Measurements from ENCODE around the gene OSBPL3.
A peak's percentile ranks its signal among the peaks of the same experiment; 100 is the strongest.

Gene OSBPL3

DNA sequence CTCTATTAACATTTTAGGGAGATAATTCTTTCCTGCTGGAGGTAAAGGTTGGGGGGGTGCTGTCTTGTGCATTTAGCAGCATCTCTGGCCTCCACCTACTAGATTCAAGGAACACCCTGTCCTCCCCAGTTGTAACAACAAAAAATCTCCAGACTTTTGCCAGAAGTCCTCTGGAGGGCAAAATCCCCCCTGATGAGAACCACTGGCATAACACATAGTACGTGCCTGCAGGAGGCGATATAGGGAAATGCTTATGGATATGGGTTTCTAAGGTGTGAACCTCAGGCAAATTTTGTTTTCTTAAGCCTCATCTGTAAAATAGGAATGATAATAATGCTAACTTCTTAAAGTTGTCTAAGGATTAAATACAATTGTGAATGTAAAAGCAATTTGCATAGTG is 2.9 kb upstream of the OSBPL3 start:
- Histone ChIP-seq H3K27me3 (peaks cover 0 to 19% (median 12%) of the 10 kb centered on the region in 11 experiments; a peak in 17 of 22 replicates), H3K4me2 (peak overlapping the region; percentile 80 to 100 (median 94); a peak in 17 of 22 replicates), H3K27ac (no peak overlapping the region), H3K4me1 (peaks cover 31 to 59% (median 38%) of the 10 kb centered on the region in 10 experiments), H3K36me3 (no peaks in the 10 kb centered on the region), H4K20me1 (peaks cover 3 to 17% (median 10%) of the 10 kb centered on the region in 11 experiments; a peak in 14 of 22 replicates), H3K9me3 (replicated peaks in 1 of 11) (peaks cover 0 to 30% (median 26%) of the 10 kb centered on the region in 11 experiments; a peak in 18 of 22 replicates), H3K4me3 (no peak overlapping the region), H3K9ac (no peak overlapping the region)
- no peak for TF ChIP-seq Cebpa-rat (IDR thresholded peaks at IDR 0.05)

DNA sequence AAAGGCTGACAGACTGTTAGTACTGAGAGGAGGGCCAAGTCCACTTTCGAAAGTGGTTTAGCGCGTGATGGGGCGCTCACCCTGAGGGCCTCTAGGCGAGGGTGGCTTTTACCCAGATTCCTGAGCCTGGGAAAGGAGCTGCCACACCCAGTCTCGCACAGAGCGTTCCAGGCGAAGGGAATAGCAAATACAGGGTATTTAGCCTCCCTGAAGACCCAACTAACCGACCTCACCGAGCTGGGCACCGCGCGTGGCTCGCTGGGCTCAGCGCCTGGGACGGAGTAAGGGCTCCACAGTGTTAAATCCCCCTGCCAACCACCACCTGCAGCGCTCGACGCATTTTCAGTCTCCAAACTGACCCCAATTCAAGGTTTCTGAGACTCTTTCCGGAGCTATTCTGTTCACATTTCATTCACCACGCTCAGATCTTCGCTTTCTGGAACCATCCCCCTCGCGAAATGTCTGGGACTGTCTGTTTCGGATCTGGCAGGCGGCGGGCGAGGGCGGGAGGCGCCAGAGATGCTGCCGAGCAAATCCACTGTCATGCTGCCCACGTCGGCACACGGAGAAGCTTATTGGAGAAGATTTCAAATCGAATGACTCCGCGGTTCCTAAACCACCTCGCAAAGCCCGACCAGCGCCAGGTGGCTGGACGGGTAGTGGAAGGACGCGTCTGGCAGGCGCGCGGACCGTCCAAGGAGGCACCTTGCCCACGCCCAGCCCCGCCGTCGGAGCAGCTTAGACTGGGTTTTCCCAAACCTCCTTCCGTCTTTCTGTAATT is 1.4 kb upstream of the OSBPL3 start:
- Histone ChIP-seq H4K20me1 (peaks cover 7 to 27% (median 14%) of the 10 kb centered on the region in 11 experiments; a peak in 15 of 22 replicates), H3K9ac (peak overlapping the region; percentile 23 to 90 (median 84); a peak in 21 of 22 replicates), H3K4me1 (peaks cover 33 to 70% (median 40%) of the 10 kb centered on the region in 10 experiments), H3K9me3 (replicated peaks in 1 of 11) (peaks cover 0 to 30% (median 26%) of the 10 kb centered on the region in 11 experiments; a peak in 18 of 22 replicates), H3K4me2 (peak overlapping the region; percentile 80 to 100 (median 94)), H3K4me3 (peak overlapping the region; percentile 71 to 95 (median 92)), H3K27ac (peak overlapping the region in 9 of 11 experiments; percentile 27 to 87 (median 60); a peak in 13 of 22 replicates), H3K36me3 (no peaks in the 10 kb centered on the region), H3K27me3 (peaks cover 0 to 19% (median 12%) of the 10 kb centered on the region in 11 experiments; a peak in 17 of 22 replicates)
- TF ChIP-seq Cebpa-rat (IDR thresholded peaks at IDR 0.05): no peak

DNA sequence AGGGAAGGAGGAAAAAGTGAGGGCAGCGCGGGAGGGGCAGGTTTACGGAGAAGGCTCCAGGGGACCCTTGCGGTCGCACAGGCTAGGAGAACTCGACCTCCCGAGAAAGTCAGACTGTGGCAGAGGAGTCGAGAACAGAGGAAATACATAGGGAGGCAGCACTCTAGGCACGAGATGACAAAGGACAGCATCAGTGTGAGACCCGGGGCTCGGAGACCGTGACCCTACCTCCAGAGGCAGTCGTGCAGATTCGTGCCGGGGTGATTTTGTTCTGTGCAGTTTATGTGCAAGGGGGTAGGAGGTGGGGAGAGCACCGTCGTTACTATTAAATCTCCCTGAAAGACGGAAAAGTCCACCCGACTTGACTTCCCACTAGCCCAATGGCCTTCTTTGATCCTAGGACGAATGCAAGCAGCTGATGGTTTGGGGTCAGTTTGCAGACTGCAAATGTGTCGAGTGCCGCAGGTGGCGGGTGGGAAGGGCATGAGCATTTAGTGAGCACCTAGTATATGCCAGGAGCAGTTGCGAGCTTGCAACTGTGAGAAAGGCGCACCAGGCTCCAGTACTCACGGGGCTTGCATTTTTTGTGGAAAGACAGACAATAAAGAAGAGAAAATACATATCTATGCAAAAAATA is 674 bp upstream of the OSBPL3 start:
- Histone ChIP-seq H3K9ac (peak overlapping the region; percentile 80 to 90 (median 86)), H3K9me3 (replicated peaks in 1 of 11) (peaks cover 0 to 27% (median 23%) of the 10 kb centered on the region in 11 experiments; a peak in 18 of 22 replicates), H3K36me3 (no peaks in the 10 kb centered on the region), H4K20me1 (peaks cover 9 to 32% (median 19%) of the 10 kb centered on the region in 11 experiments; a peak in 17 of 22 replicates), H3K27ac (peak overlapping the region; percentile 67 to 87 (median 77)), H3K27me3 (peaks cover 0 to 19% (median 12%) of the 10 kb centered on the region in 11 experiments; a peak in 17 of 22 replicates), H3K4me2 (peak overlapping the region; percentile 80 to 100 (median 94)), H3K4me3 (peak overlapping the region; percentile 71 to 95 (median 92)), H3K4me1 (peaks cover 33 to 77% (median 40%) of the 10 kb centered on the region in 10 experiments)
- TF ChIP-seq Cebpa-rat (IDR thresholded peaks at IDR 0.05): no peak

DNA sequence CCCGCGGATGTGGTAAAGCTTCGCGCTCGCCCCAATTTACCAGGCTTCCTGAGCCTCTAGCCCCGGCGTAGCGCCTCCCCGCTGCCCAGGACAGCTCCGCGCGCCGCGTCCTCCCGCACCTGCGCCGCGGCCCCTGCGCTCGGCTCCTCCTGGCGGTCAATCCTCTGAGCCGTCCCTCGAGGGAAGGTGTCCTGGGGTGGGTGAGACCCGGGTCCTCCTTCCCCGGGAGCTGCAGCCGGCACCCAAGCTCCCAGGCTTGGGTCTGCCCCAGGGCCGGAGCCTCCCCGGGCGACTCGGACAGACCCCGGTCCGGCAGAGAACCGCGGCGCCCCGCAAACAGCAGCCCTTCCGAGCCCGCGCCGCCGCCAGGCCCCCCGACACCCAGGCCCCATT is 512 bp downstream of the OSBPL3 start:
- TF ChIP-seq Cebpa-rat (IDR thresholded peaks at IDR 0.05): no peak
- no peaks in the 10 kb centered on the region for H3K36me3 ChIP-seq
- peaks cover 33 to 80% (median 40%) of the 10 kb centered on the region in 10 experiments for H3K4me1 ChIP-seq
- peaks cover 9 to 34% (median 19%) of the 10 kb centered on the region in 11 experiments; a peak in 17 of 22 replicates for H4K20me1 ChIP-seq
- H3K27me3 ChIP-seq: peaks cover 0 to 19% (median 12%) of the 10 kb centered on the region in 11 experiments; a peak in 17 of 22 replicates
- H3K27ac ChIP-seq: peak overlapping the region; percentile 63 to 87 (median 80)
- H3K4me3 ChIP-seq: peak overlapping the region; percentile 71 to 95 (median 92)
- peak overlapping the region; percentile 80 to 90 (median 86) for H3K9ac ChIP-seq
- peak overlapping the region; percentile 87 to 100 (median 93) for H3K4me2 ChIP-seq
- H3K9me3 ChIP-seq (replicated peaks in 1 of 11): peaks cover 0 to 15% (median 11%) of the 10 kb centered on the region in 11 experiments; a peak in 18 of 22 replicates

DNA sequence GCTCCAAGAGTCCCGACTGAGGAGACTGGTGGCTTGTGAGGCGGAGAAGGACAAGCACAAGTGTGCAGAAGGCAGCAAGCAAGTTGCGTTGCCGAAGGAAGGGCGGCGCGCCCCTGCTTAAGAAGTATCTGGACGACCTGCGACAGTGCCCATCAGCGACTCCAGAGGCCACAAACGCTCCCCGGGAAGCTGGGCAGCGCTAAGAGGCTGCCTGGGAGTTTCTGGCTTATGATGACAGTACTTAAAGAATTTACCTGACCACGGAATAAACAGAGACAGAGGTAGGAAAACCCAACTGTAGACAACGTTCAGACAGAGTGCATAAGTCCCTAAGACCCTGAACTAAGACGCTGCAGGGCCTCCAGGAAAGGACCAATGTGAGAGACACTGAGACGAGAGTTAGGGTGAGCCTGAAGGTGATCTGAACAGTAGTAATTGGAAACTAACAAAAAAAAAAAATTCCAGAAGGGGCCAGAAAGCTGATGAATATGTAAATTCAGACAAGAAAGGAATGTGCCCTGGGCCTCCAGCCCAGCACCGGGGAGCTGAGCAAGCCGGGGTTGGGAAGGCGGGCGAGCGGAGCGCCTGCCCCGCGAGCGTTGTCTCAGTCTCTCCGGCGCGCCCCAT is 1.0 kb downstream of the OSBPL3 start:
- Histone ChIP-seq H3K4me2 (peak overlapping the region; percentile 87 to 100 (median 93)), H3K9me3 (replicated peaks in 1 of 11) (peaks cover 0 to 10% (median 6%) of the 10 kb centered on the region in 11 experiments; a peak in 14 of 22 replicates), H3K36me3 (no peaks in the 10 kb centered on the region), H3K27me3 (peaks cover 0 to 19% (median 12%) of the 10 kb centered on the region in 11 experiments; a peak in 17 of 22 replicates), H3K4me3 (peak overlapping the region; percentile 71 to 95 (median 92)), H4K20me1 (peaks cover 9 to 34% (median 19%) of the 10 kb centered on the region in 11 experiments; a peak in 17 of 22 replicates), H3K27ac (peak overlapping the region; percentile 63 to 87 (median 80)), H3K9ac (peak overlapping the region; percentile 80 to 90 (median 86)), H3K4me1 (peaks cover 33 to 75% (median 40%) of the 10 kb centered on the region in 10 experiments)
- no peak for TF ChIP-seq Cebpa-rat (IDR thresholded peaks at IDR 0.05)

DNA sequence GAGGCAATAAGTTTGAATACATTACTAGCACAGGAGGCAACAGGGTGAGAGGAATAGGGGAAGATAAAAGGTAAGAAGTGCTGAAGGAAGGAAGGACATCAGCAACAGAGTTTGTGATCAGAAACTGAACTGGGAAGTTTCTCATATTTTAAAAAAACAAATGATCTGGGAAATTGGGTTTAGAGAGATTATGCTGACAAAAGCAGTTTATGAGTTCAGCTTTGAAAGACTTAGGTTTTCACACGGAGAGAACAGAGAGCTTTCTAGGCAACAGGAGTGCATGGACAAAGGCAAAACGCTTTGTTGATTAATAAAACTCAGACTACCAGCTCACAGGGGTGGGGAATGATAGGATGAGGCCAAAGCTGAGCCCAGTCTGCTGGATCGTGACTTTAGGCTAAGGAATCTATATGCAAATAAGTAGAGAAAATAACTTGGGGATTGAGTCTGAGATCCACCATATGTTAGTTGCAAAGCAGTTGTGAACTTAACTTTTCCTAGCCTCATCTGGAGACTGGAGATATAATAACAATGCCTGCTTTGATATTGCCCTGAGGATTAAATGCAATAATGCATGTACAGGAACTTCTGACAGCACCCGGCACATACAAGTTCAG is 4.2 kb downstream of the OSBPL3 start:
- peaks cover 0 to 2% (median under 1%) of the 10 kb centered on the region in 11 experiments; a peak in 8 of 22 replicates for H3K27me3 ChIP-seq

DNA sequence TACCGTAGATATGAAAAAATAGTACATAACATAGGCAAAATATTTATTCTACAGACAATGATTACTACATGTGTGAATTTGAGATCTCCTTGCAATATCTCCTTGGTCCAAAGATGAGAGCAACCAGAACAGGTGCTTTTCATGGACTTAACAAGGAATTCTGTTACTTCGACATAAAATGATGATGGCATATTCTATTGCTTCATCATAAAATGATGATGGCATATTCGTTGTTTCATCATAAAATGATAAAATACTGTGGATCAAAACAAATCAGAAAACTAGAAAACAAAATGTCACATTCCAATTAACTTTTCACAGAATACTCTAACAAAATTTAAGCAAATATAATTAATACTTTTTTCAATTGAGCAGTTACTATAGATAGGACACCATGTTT is 4.8 kb downstream of the OSBPL3 start:
- Histone ChIP-seq H3K27me3 (no peaks in the 10 kb centered on the region), H3K9me3 (replicated peaks in 1 of 11) (no peaks in the 10 kb centered on the region), H3K4me2 (peak overlapping the region in 3 of 11 experiments; percentile 22 to 100 (median 81); a peak in 4 of 22 replicates), H3K9ac (peak overlapping the region in 1 of 11 experiments; percentile 48; a peak in 1 of 22 replicates), H3K36me3 (no peaks in the 10 kb centered on the region), H3K27ac (no peak overlapping the region), H3K4me1 (peaks cover 27 to 71% (median 32%) of the 10 kb centered on the region in 10 experiments), H4K20me1 (peaks cover 9 to 34% (median 19%) of the 10 kb centered on the region in 11 experiments; a peak in 17 of 22 replicates), H3K4me3 (no peak overlapping the region)
- no peak for TF ChIP-seq Cebpa-rat (IDR thresholded peaks at IDR 0.05)

More for the DNA sequence above, 4.2 kb downstream of the OSBPL3 start:
- no peak overlapping the region; a peak in 1 of 22 replicates for H3K27ac ChIP-seq
- H4K20me1 ChIP-seq: peaks cover 9 to 34% (median 19%) of the 10 kb centered on the region in 11 experiments; a peak in 17 of 22 replicates
- peaks cover 26 to 68% (median 32%) of the 10 kb centered on the region in 10 experiments for H3K4me1 ChIP-seq
- peak overlapping the region in 3 of 11 experiments; percentile 22 to 100 (median 81); a peak in 5 of 22 replicates for H3K4me2 ChIP-seq
- no peaks in the 10 kb centered on the region for H3K9me3 ChIP-seq (replicated peaks in 1 of 11)
- TF ChIP-seq Cebpa-rat (IDR thresholded peaks at IDR 0.05): no peak
- H3K4me3 ChIP-seq: no peak overlapping the region
- H3K9ac ChIP-seq: peak overlapping the region in 1 of 11 experiments; percentile 48; a peak in 1 of 22 replicates
- H3K36me3 ChIP-seq: no peaks in the 10 kb centered on the region
